Activated naive CD4-positive, alpha-beta T cell treated with anti-CD3 and anti-CD28 coated beads, Interleukin-2, amount 50 U/mL, for 24 hours (primary cell): ENCODE measurements around the gene OR2A42.
A peak's percentile ranks its signal among the peaks of the same experiment; 100 is the strongest.
"Not testable (repeated sequence)": the region's sequence is repeated elsewhere in the genome, so short reads cannot be mapped to it uniquely, and the experiment has no call there.

Source experiments
- H3K27ac Mint-ChIP-seq: one replicate; pipeline ENCODE4 v1.8.0; 2021; ENCODE audit warnings: mild to moderate bottlenecking, mixed read lengths
- H3K27me3 Mint-ChIP-seq: one replicate; pipeline ENCODE4 v1.8.0; 2021; ENCODE audit warnings: mixed read lengths
- H3K36me3 Mint-ChIP-seq: one replicate; pipeline ENCODE4 v1.8.0; 2021; ENCODE audit warnings: mixed read lengths
- H3K4me1 Mint-ChIP-seq: one replicate; pipeline ENCODE4 v1.8.0; 2021; ENCODE audit warnings: mixed read lengths
- H3K4me3 Mint-ChIP-seq: one replicate; pipeline ENCODE4 v1.8.0; 2021; ENCODE audit warnings: mild to moderate bottlenecking, mixed read lengths
- H3K9me3 Mint-ChIP-seq: one replicate; pipeline ENCODE4 v1.8.0; 2021; ENCODE audit warnings: mixed read lengths

Gene OR2A42

DNA sequence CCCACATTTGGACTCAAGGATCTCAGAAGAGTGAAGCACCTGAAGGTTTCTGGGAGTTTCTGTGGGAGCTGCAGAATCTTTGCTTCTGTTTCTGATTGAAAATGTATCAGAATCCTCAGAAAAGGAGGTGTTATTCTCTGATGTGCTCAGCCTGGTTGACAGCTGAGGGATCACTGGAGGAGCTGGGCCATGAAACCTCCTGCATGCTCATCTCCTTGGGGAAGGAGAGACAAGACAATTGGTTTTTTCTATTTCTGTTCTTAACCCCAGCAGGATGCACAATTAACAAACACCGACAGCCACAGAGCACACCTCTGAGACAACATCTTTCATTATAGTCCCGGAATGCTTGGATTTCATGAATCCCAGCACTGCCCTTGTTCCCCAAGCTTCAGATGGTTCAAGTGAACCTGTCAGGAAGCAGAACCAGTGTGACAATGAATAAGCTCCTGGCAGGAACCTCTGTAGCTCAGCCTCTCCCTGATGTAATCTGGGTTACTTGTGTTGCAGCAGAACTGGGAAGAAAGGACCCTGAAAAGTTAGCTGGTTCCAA is 799 bp downstream of the OR2A42 start:
- H3K27ac Mint-ChIP-seq, H3K9me3 Mint-ChIP-seq, H3K36me3 Mint-ChIP-seq, H3K4me3 Mint-ChIP-seq, H3K27me3 Mint-ChIP-seq, H3K4me1 Mint-ChIP-seq: not testable (repeated sequence)

GRCh38 chr7:144233039-144233438 is 6.4 kb downstream of the OR2A42 start:
- H3K27ac Mint-ChIP-seq, H3K4me3 Mint-ChIP-seq, H3K27me3 Mint-ChIP-seq, H3K36me3 Mint-ChIP-seq, H3K9me3 Mint-ChIP-seq, H3K4me1 Mint-ChIP-seq: not testable (repeated sequence)

GRCh38 chr7:144231027-144231426 is 8.4 kb downstream of the OR2A42 start:
- H3K4me1 Mint-ChIP-seq, H3K27ac Mint-ChIP-seq, H3K4me3 Mint-ChIP-seq, H3K9me3 Mint-ChIP-seq, H3K36me3 Mint-ChIP-seq, H3K27me3 Mint-ChIP-seq: not testable (repeated sequence)

- H3K27me3 Mint-ChIP-seq, H3K36me3 Mint-ChIP-seq, H3K4me3 Mint-ChIP-seq, H3K4me1 Mint-ChIP-seq, H3K27ac Mint-ChIP-seq, H3K9me3 Mint-ChIP-seq: not testable (repeated sequence)
Measured at GRCh38 chr7:144228810-144229209, 10.6 kb downstream of the OR2A42 start.

DNA sequence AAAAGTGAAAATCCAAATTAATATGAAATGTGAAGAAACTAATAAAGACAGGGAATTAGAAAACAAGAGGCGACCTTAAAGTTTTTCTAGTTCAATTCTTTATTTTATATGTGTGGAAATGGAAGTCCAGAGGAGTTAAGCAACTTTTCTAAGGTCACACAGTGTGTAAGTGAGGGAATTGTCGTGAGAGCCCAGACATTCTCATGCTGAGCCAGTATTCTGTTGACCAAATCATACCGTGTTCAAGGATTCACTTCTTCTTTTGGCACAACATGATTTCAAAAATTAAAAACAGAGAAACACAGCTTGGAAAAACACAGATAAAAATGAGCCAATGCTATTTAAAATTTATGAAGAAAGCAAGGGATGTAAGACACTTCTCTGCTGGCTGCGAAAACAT is 12.5 kb downstream of the OR2A42 start:
- not testable (repeated sequence) for H3K4me1 Mint-ChIP-seq, H3K36me3 Mint-ChIP-seq, H3K4me3 Mint-ChIP-seq, H3K27me3 Mint-ChIP-seq, H3K9me3 Mint-ChIP-seq, H3K27ac Mint-ChIP-seq

DNA sequence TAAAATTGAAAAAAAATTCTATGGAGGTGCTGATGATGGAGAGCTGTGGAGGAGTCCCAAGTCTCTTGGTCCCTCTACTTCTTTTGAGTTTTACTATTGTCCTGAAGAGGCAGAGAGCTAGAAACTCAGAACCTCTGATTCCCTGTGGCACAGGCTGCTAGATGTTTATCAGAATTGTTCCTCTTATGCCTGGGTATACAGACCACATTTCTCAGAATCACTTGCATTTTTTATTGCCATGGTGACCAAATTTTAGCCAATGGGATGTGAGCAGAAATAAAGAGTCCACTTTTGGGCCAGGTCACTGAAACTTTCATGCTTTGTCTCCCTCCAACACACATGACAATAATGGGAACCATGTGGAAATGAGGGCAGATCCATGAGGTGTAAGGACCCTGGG is 15.7 kb downstream of the OR2A42 start:
- H3K27ac Mint-ChIP-seq, H3K9me3 Mint-ChIP-seq, H3K36me3 Mint-ChIP-seq, H3K4me3 Mint-ChIP-seq, H3K27me3 Mint-ChIP-seq, H3K4me1 Mint-ChIP-seq: not testable (repeated sequence)

DNA sequence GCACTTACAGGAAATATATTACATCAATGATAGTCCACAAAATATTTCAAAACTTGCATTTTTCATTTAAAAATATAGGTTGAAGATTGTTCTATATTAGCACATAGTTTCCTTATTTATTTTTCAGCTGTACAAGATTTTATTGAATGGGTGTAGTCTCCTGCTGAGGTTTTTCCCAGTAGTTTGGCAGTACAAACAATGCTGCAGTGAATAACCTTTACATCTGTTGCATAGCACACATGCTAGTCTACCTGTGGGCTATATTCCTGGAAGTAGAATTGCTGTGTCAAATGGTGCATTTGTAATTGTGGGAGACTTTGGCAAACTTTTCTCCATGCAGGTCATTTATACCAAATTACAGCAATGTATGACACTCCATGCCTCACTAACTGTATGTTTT is 18.9 kb downstream of the OR2A42 start:
- H3K4me1 Mint-ChIP-seq, H3K27me3 Mint-ChIP-seq, H3K27ac Mint-ChIP-seq, H3K4me3 Mint-ChIP-seq, H3K9me3 Mint-ChIP-seq, H3K36me3 Mint-ChIP-seq: not testable (repeated sequence)

DNA sequence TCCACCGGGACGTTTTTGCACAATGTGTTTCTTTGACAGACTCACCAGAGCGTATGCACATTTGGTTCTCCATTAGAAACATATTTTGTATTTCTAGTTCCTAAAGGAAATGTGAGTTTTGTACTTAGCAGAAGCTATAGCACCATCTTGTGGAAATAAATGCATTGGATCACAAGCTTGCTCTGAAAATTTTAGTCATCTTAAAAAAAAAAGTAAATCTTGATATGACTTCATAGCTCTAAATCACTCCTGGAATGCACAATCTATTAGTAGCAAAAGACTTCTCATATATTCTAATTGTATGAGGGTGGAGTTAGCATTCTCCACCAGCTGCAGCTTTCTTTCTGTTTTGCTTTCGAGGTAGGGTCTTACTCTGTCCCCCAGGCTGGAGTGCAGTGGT is 20.3 kb downstream of the OR2A42 start:
- H3K9me3 Mint-ChIP-seq, H3K27me3 Mint-ChIP-seq, H3K4me1 Mint-ChIP-seq, H3K4me3 Mint-ChIP-seq, H3K36me3 Mint-ChIP-seq, H3K27ac Mint-ChIP-seq: not testable (repeated sequence)

GRCh38 chr7:144218581-144218980 is 20.8 kb downstream of the OR2A42 start:
- H3K9me3 Mint-ChIP-seq, H3K27ac Mint-ChIP-seq, H3K4me1 Mint-ChIP-seq, H3K36me3 Mint-ChIP-seq, H3K4me3 Mint-ChIP-seq, H3K27me3 Mint-ChIP-seq: not testable (repeated sequence)

- H3K27me3 Mint-ChIP-seq, H3K4me1 Mint-ChIP-seq, H3K27ac Mint-ChIP-seq, H3K36me3 Mint-ChIP-seq, H3K9me3 Mint-ChIP-seq, H3K4me3 Mint-ChIP-seq: not testable (repeated sequence)
Measured at GRCh38 chr7:144217200-144217599, 22.2 kb downstream of the OR2A42 start.

DNA sequence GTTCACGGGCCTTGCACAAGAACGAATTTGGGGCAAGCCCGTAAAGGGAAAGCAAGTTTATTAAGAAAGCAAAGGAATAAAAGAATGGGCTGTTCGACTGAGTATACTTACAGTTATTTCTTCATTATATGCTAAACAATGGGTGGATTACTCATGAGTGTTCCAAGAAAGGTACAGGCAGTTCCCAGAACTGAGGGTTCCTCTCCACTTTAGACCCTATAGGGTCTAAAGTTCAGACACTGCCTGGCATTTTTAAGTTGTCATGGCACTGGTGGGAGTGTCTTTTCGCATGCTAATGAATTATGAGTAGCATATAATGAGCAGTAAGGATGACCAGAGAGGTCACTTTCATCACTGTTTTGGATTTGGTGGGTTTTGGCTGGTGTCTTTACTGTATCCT is 34.1 kb downstream of the OR2A42 start:
- H3K4me1 Mint-ChIP-seq, H3K9me3 Mint-ChIP-seq, H3K27ac Mint-ChIP-seq, H3K27me3 Mint-ChIP-seq, H3K4me3 Mint-ChIP-seq, H3K36me3 Mint-ChIP-seq: not testable (repeated sequence)

- H3K9me3 Mint-ChIP-seq, H3K4me3 Mint-ChIP-seq, H3K27ac Mint-ChIP-seq, H3K27me3 Mint-ChIP-seq, H3K4me1 Mint-ChIP-seq, H3K36me3 Mint-ChIP-seq: not testable (repeated sequence)
Measured at GRCh38 chr7:144203086-144203485, 36.3 kb downstream of the OR2A42 start.

- H3K4me1 Mint-ChIP-seq, H3K4me3 Mint-ChIP-seq, H3K9me3 Mint-ChIP-seq, H3K36me3 Mint-ChIP-seq, H3K27me3 Mint-ChIP-seq, H3K27ac Mint-ChIP-seq: not testable (repeated sequence)
Measured at GRCh38 chr7:144201978-144202377, 37.4 kb downstream of the OR2A42 start.

DNA sequence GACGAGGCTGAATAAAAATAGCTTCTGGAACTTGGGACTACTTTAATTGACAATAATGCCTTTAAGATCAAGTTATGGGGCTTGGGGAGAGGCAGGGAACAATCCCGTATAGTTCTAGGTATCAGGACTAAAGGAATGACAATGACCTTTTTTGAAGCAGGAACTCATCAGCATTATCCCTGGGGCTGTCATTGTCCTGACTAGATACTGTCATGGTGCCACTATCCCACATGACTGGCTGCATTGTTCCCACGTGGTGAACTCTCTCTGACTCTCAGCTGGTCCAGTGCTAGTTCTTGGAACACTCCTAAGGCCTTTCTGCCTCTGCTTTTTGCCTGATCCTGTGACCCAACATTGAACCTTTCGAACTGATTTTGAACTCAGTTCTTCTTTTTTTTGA is 40.5 kb downstream of the OR2A42 start:
- H3K36me3 Mint-ChIP-seq, H3K9me3 Mint-ChIP-seq, H3K27ac Mint-ChIP-seq, H3K4me1 Mint-ChIP-seq, H3K4me3 Mint-ChIP-seq, H3K27me3 Mint-ChIP-seq: not testable (repeated sequence)

- H3K27ac Mint-ChIP-seq, H3K4me1 Mint-ChIP-seq, H3K9me3 Mint-ChIP-seq, H3K27me3 Mint-ChIP-seq, H3K36me3 Mint-ChIP-seq: not testable (repeated sequence)
- peak within 1 kb of the TSS; percentile 19 for H3K4me3 Mint-ChIP-seq
Measured at GRCh38 chr7:144195212-144195872, 44.1 kb downstream of the OR2A42 start, which contains the start of gene ARHGEF35. Gene ARHGEF35, minus strand, starts transcription at chr7:144195833. Its CDS starts 7,450 bp downstream, at chr7:144188383.

DNA sequence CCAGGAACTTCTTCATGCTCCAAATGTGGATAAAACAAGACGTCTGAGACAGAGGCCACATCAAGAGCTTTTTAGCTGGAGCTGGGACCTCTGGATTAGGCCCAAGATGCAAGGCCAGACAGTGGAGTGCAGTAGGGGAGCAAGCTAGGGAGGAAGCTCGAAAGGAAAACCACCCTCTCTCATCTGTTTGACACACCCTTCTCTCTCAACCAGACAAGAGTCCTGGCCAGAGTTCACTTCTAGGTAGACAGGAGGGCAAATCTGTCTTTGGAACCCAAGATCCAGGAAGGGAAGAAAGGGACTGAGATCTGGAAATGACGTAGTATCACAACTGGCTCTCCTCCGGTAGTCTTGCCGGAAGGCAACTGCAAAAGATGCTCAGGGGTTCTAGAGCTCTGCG is 45.0 kb downstream of the OR2A42 start:
- H3K27me3 Mint-ChIP-seq, H3K4me3 Mint-ChIP-seq, H3K36me3 Mint-ChIP-seq, H3K27ac Mint-ChIP-seq, H3K4me1 Mint-ChIP-seq, H3K9me3 Mint-ChIP-seq: not testable (repeated sequence)

GRCh38 chr7:144193782-144194181 is 45.6 kb downstream of the OR2A42 start:
- not testable (repeated sequence) for H3K36me3 Mint-ChIP-seq, H3K9me3 Mint-ChIP-seq, H3K27me3 Mint-ChIP-seq, H3K4me1 Mint-ChIP-seq, H3K27ac Mint-ChIP-seq, H3K4me3 Mint-ChIP-seq
